ENCODE data around the gene EREG.

GRCh38 chr4:74424111-74424510 is 59.2 kb downstream of the EREG start:
- TF ChIP-seq CTCF (IDR thresholded peaks at IDR 0.05; ENCODE audit: low read depth, low read length, poor library complexity, severe bottlenecking) (no peak), EZH2phosphoT487 (IDR thresholded peaks at IDR 0.05; ENCODE audit: borderline replicate concordance, low read length) (no peak)
